ENCODE data around the gene B4GALT2.

The B4GALT2 gene

DNA sequence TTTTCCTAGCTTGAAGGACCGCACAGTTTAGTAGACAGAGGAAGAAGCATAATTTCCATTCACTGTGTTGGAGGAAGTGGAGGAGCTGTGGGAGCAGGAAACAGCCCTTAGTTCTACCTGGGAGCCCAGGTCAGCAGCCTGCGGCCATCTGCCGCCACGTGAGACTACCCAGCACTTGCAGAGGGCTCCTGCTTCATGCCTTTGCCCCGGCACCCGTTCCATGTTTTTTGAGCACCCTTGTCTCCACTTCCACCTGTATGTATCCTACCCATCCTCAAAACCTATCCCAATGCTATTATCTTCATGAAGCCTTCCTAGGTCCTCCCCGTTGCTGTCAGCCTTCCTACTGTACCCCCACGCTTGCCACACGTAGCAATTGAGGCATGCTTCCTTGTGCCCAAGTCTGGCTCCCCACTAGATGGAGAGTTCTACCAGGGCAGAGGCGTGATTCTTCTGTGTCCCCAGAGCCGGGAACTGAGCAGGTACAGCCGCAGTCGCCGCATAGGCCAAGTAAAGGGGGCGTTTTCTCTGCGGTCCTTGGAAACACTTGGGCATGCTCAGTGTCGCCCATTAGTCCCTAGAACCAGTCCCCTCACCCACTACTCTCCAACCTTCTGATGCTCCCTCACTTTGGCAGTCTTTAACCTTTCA lies 50.4 kb downstream of the B4GALT2 start:
- no peak for TF ChIP-seq ZFX (IDR thresholded peaks at IDR 0.05)
- TF ChIP-seq, protein P1, sequence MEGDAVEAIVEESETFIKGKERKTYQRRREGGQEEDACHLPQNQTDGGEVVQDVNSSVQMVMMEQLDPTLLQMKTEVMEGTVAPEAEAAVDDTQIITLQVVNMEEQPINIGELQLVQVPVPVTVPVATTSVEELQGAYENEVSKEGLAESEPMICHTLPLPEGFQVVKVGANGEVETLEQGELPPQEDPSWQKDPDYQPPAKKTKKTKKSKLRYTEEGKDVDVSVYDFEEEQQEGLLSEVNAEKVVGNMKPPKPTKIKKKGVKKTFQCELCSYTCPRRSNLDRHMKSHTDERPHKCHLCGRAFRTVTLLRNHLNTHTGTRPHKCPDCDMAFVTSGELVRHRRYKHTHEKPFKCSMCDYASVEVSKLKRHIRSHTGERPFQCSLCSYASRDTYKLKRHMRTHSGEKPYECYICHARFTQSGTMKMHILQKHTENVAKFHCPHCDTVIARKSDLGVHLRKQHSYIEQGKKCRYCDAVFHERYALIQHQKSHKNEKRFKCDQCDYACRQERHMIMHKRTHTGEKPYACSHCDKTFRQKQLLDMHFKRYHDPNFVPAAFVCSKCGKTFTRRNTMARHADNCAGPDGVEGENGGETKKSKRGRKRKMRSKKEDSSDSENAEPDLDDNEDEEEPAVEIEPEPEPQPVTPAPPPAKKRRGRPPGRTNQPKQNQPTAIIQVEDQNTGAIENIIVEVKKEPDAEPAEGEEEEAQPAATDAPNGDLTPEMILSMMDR (conservative IDR thresholded peaks at IDR 0.05): no peak
- H3K27ac ChIP-seq: peak overlapping the region; percentile 78

DNA sequence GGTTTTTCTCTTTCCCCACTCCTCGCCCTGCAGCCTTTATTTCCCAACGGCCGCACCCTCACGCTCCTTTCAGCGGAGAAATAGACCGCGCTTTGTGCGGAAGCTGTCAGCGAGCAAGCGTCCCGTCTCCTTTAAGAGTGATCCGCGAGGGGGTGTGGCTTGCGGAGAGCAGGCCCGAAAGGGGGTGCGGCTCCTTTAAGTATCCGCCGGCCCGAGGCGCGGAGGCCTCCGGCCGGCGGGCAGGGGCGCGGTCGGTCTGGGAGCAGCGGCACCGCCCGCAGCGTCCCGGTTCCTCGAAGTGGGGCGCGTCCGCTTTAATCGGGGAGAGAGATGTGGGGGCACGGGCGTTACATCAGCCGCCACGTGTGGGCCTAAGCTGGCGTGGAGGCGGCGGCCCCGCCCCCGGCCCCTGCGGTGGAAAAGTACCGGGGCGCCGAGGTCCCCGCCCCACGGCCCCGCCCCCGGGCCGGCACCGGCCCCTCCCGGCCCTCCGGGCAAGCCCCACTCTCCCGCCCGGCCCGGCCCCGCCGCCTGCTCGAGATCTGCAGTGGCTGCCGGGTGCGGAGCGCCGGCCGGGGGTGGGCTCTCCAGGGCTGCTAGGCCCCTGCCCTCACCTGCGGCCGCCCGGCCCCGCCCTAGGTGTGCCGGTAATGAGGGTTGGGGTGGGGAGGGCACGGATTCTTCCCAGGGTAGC lies 51.0 kb downstream of the B4GALT2 start:
- peak; percentile 61; the same call in 1 of the 2 replicates for TF ChIP-seq ZFX (IDR thresholded peaks at IDR 0.05)
- TF ChIP-seq, protein P1 (conservative IDR thresholded peaks at IDR 0.05): no peak
- H3K27ac ChIP-seq: peak overlapping the region; percentile 78

DNA sequence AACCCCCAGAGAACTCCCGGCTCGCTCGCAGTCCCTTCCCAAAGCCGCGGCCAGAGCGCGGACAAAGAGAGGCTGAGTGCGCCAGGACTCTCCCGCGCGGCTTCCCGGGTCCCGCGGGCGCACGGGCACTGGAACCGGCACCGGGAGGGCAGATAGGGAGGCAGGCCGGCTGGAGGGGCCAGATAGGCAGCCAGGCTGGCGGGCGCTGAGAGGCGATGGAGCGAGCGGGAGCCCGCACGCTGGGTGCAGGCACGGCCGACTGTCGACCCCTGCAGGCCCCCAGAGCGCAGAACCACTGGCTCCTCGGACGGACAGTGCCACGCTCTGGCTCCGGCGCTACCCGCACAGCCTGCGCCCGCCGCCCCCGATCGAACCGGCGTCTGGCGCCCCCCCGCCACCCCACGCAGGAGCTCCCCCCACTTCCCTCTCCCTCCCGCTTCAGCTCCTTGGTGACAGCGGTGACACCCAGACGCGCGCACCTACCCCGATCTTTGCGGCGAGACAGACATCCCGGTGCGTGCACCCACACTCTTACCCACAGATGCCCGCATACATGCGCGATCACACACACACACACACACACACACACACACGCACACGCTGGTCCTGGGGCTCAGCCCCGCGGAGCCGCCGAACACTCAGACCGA lies 51.7 kb downstream of the B4GALT2 start:
- H3K27ac ChIP-seq: peak overlapping the region; percentile 78
- TF ChIP-seq, protein P1 (conservative IDR thresholded peaks at IDR 0.05): no peak
- TF ChIP-seq ZFX (IDR thresholded peaks at IDR 0.05): no peak

DNA sequence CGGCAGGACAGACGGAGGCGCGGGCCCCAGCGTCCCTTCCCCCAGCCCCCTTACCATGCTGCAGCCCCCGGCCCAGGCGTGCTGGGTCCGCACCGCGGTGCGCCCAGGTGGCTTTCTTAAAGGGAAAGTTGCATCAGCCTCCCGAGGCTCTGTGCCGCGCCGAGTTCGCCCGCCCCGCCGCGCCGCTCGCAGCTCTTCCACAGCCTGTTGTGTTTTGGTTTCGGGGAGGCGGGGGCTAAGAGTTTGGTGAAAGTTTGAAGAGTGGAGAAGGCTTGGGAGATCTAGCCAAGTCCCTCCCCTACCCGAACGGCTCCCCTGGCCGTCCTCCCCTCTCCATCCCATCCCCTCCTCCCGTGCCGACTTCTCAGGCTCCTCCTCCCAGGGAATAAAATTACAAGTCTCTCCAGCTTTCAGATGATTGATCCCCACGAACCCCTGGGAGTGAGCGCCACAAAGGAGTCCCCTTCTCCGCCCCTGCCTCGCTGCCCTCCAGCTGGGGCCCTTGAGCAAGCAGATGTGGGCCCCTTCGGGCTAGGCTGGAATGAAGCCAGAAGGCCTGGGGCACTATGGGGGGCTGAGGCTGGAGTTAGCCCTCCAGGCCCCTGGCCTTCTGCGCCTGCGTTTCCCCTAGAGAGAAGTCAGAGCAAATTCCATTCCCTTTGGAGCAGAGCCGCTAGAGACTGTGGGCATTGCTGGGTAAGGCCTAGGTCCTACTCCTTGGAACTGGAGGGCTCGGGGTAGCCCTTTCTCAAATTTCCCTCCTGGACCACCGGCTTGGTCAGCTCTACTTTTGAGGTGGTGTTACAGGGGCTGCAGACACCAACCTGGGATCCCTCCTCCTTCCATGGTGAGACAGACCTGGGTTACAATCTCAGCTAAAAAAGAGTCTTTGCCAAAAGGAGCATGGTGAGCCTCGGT lies 52.5 kb downstream of the B4GALT2 start, which contains the start of gene SLC6A9:
TSS of gene SLC6A9 (minus strand) at position 211 of the 918 bp plus-strand sequence. CDS start 7,185 bp downstream, outside the sequence.
- TF ChIP-seq, protein P1 (conservative IDR thresholded peaks at IDR 0.05): no peak
- TF ChIP-seq ZFX (IDR thresholded peaks at IDR 0.05): no peak
- H3K27ac ChIP-seq: peak within 1 kb of the TSS; percentile 78

DNA sequence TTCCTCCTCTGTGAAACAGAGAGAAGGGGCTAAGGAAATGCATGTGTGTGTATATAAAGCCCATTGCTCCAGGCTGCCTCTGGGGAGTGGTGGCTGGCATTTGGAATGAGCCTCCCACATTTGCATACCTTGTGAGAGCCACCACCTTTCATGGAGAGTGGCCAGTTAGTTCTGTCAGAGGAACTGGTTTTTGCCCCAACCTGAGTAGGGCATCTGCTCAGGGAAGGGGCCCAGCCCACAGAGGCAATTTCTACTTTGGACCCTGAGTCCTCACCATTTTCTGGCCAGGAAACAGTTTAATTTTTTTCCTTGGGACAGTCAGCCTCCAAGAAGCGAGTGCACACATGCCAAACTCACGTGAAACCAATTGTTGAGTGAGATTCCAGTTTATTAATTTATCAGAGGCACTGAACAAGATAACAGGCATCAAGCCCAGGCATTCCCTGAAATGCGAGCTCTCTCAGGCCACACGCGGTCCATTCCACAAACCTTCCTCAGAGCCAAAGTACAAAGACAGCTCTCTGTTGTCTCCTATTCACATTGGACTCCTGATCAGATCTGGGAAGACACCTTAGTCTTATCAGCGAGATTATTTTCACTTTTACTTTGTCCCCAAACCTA lies 53.3 kb downstream of the B4GALT2 start:
- peak overlapping the region; percentile 78 for H3K27ac ChIP-seq
- no peak for TF ChIP-seq ZFX (IDR thresholded peaks at IDR 0.05)
- TF ChIP-seq, protein P1 (conservative IDR thresholded peaks at IDR 0.05): no peak

DNA sequence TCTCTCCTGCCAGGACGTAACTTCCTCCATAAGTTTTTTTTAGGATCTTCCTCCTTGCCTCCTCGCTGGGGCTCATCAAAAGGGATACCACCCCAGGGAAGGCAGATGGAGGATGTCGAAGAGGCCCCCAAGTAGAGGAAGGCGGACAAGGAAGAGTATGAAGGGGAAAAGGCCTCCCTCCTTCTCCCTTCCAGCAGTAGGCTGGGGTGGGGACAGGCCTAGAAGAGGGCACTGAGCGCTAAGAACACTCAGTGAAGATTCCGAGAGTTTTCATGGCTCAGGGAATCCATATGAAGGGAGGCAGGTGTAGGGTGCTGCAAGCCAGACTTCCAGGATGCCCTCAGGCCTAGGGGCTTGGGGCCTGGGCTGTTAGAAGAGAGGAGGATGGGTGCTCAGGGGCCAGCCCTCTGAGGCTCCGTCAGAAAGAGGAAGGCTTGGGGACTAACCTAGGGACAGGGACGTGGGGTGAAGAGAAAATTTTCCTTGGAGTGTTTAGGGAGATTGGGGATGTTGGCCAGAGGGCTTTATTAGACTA lies 54.1 kb downstream of the B4GALT2 start:
- TF ChIP-seq, protein P1 (conservative IDR thresholded peaks at IDR 0.05): no peak
- no peak for TF ChIP-seq ZFX (IDR thresholded peaks at IDR 0.05)
- peak overlapping the region; percentile 78 for H3K27ac ChIP-seq

All from C4-2B (cell line).